ENCODE measurements around the gene WARS2. TPM values are rescaled to one million over a fixed set of nuclear protein-coding genes. Genes with fewer than 3 reads are reported as not detected.

WARS2 gene
- total RNA-seq, 1 donor from 2014 or later, result 7.9 TPM

DNA sequence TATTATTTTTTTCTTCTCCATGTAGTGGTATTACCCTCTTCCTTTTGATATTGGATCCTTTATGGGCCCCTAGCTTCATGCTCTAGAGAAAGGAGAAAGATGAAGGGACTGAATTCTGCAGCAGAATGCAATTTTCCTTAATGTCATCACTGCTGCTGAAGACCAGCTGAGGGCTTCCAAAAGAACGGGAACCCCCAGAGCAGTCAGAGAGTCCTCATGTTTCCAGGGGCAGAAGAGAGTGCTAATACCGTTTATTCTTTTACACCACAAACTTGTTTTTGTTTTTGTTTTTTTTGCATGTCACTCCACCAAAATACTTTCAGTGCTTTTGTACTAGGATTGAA is 131.2 kb downstream of the WARS2 start:
- no peak for DNase-seq
- Mint-ChIP-seq H3K4me3 (ENCODE audit: unreplicated experiment) (no peak overlapping the region), H3K27ac (ENCODE audit: unreplicated experiment) (no peak overlapping the region), H3K9me3 (ENCODE audit: unreplicated experiment) (peaks cover 8% of the 10 kb centered on the region), H3K4me1 (ENCODE audit: low read depth, unreplicated experiment) (no peaks in the 10 kb centered on the region), H3K36me3 (ENCODE audit: unreplicated experiment) (no peaks in the 10 kb centered on the region), H3K27me3 (ENCODE audit: unreplicated experiment) (peaks cover 16% of the 10 kb centered on the region)
- TF ChIP-seq, protein P1, sequence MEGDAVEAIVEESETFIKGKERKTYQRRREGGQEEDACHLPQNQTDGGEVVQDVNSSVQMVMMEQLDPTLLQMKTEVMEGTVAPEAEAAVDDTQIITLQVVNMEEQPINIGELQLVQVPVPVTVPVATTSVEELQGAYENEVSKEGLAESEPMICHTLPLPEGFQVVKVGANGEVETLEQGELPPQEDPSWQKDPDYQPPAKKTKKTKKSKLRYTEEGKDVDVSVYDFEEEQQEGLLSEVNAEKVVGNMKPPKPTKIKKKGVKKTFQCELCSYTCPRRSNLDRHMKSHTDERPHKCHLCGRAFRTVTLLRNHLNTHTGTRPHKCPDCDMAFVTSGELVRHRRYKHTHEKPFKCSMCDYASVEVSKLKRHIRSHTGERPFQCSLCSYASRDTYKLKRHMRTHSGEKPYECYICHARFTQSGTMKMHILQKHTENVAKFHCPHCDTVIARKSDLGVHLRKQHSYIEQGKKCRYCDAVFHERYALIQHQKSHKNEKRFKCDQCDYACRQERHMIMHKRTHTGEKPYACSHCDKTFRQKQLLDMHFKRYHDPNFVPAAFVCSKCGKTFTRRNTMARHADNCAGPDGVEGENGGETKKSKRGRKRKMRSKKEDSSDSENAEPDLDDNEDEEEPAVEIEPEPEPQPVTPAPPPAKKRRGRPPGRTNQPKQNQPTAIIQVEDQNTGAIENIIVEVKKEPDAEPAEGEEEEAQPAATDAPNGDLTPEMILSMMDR (IDR thresholded peaks at IDR 0.05; ENCODE audit: partially characterized antibody, unreplicated experiment), result no peak

DNA sequence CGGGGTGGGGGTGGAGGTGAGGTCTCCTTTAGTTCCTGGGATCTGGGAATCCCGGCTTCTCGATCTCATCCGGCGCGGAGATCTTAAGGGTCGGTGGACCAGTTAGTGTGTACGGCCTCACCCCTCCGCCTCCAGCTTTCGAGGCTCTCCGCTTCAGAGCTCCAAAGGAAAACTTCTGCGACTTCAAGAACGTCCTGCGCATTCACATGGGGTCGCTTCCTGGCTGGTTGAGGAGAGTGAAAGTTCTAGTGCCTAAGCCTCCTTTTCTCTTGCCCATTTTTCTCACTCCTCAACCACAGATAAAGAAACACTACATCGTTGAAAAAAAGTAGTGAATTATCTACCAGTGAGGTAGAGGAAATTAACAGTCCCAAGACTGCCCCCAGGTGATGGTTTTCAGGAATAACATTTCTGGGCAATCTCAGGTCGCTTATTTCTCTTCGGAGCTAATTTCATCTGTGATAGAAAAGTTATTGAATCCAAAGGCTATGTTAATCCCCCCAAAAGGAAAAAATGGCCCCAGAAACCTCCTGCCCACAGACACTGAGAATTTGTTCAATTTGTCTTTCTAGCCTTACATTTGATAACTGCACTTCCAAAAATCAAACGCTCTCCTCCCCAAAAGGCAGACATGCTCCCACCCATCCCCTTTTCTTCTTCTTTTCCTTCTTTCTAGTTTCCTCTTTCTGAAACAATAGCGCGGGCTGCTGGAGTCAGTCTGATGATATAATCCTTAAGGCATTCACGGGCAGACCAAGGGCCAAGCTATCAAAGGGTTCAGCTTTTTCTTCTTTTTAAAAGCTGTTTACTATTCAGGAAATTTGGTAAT is 131.8 kb downstream of the WARS2 start:
- Mint-ChIP-seq H3K36me3 (ENCODE audit: unreplicated experiment) (no peaks in the 10 kb centered on the region), H3K4me1 (ENCODE audit: low read depth, unreplicated experiment) (no peaks in the 10 kb centered on the region), H3K27me3 (ENCODE audit: unreplicated experiment) (peaks cover 21% of the 10 kb centered on the region), H3K27ac (ENCODE audit: unreplicated experiment) (no peak overlapping the region), H3K9me3 (ENCODE audit: unreplicated experiment) (peaks cover 8% of the 10 kb centered on the region), H3K4me3 (ENCODE audit: unreplicated experiment) (peak overlapping the region; percentile 74)
- DNase-seq, result no peak
- TF ChIP-seq, protein P1 (IDR thresholded peaks at IDR 0.05; ENCODE audit: partially characterized antibody, unreplicated experiment), result peak; percentile 69

DNA sequence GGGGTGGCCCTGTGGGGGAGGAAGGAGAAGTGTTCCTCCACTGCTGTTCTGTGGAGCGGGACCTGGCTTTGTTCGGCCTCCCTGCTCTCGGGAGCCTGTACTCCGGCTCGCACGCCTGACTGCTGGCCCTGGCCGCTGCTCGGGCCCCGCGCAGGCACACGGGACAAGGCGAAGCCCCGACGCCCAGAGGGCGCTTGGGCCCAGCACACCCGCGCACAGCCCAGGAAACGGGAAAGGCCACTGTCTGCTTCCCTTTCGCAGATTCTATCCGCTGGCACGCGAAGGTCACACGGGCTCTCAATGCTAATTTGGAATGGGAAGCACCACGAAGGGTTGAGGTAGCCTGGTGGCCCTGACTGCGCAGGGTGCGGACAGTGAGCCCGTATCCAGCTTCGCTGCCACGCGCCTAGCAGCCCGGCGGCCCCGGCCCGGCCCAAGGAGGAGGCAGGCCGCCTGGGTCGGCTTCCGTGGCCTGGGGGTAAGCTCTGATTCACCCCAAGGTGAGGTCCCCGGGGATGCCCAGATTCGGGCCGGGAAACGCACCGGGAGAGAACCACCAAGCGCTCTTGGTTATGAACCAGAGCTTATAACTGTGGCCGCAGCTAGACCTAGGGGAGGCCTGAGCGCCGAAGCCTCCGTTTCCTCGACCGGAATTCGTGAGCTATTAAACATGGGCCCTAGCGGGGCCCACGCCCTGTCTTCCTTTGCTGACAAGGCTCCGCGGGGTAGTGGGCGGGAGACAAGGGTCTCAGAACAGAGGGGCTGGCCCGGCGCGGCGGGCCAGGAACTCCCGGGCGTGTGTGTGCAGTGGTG is 132.6 kb downstream of the WARS2 start:
- no peak for DNase-seq
- H3K27ac Mint-ChIP-seq (ENCODE audit: unreplicated experiment), result no peak overlapping the region
- peaks cover 27% of the 10 kb centered on the region for H3K27me3 Mint-ChIP-seq (ENCODE audit: unreplicated experiment)
- peaks cover 8% of the 10 kb centered on the region for H3K9me3 Mint-ChIP-seq (ENCODE audit: unreplicated experiment)
- TF ChIP-seq, protein P1 (IDR thresholded peaks at IDR 0.05; ENCODE audit: partially characterized antibody, unreplicated experiment), result no peak
- H3K36me3 Mint-ChIP-seq (ENCODE audit: unreplicated experiment), result no peaks in the 10 kb centered on the region
- no peaks in the 10 kb centered on the region for H3K4me1 Mint-ChIP-seq (ENCODE audit: low read depth, unreplicated experiment)
- H3K4me3 Mint-ChIP-seq (ENCODE audit: unreplicated experiment), result peak overlapping the region; percentile 74

DNA sequence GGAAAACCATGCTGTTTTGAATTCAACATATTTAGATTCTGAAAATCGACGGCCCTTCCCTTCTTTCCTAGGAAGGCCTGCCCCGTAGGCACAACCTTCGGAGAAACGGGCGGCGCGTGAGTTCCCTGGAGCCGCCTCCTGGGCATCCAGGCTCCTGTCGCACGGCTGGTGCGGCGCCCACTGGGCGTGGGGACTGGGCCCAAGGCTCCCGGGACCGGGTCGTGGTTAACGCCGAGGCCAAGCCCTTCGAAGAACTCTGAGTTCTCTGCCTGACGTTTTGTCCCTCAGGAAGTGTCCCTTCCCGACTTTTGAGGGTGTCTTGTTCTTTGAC is 133.1 kb downstream of the WARS2 start:
- H3K27me3 Mint-ChIP-seq (ENCODE audit: unreplicated experiment), result peaks cover 29% of the 10 kb centered on the region
- DNase-seq, result no peak
- H3K4me1 Mint-ChIP-seq (ENCODE audit: low read depth, unreplicated experiment), result no peaks in the 10 kb centered on the region
- H3K9me3 Mint-ChIP-seq (ENCODE audit: unreplicated experiment), result peaks cover 8% of the 10 kb centered on the region
- TF ChIP-seq, protein P1 (IDR thresholded peaks at IDR 0.05; ENCODE audit: partially characterized antibody, unreplicated experiment), result no peak
- no peak overlapping the region for H3K4me3 Mint-ChIP-seq (ENCODE audit: unreplicated experiment)
- no peaks in the 10 kb centered on the region for H3K36me3 Mint-ChIP-seq (ENCODE audit: unreplicated experiment)
- H3K27ac Mint-ChIP-seq (ENCODE audit: unreplicated experiment), result no peak overlapping the region
